H1 (cell line): ENCODE data around the gene TUBGCP6. TPM values are rescaled to one million over a fixed set of nuclear protein-coding genes. Genes with fewer than 3 reads are reported as not detected.

ENCODE experiments used
- CTCF ChIA-PET: fragments of 300-600 bp; sonication (Branson Sonifier 250); formaldehyde crosslinking; loops from one replicate; lab custom pipeline; 2021; ENCODE audit not compliant: partially characterized antibody; lab: Charles Lee
- POLR2A ChIA-PET: fragments of 300-600 bp; sonication (Branson Sonifier 250); formaldehyde crosslinking; loops from one replicate; lab custom pipeline; 2021; ENCODE audit warnings: inconsistent platforms; ENCODE audit not compliant: partially characterized antibody; lab: Charles Lee
- DNase-seq, 2 experiments: peaks; one replicate each; pipeline versions ENCODE4 v3.0.0 to v3.0.0-alpha.2; 2010 to 2022; ENCODE audit warnings: low spot score in 2 of 2, low read depth in 1 of 2, mixed read lengths in 1 of 2
- FAIRE-seq: peaks from 2 replicates; lab custom pipeline; 2011; peaks lifted over from hg19 to GRCh38; lab: Jason Lieb, UNC
- H2AFZ ChIP-seq: 2 replicates; pipeline ENCODE4 v1.8.1; 2012; ENCODE audit warnings: low read length, inconsistent platforms
- H2AK5ac ChIP-seq: 2 replicates; pipeline ENCODE4 v1.6.1; 2013; ENCODE audit warnings: low read depth, low read length
- H2BK120ac ChIP-seq: replicated peaks from 2 replicates; pipeline ENCODE3; 2013; ENCODE audit warnings: low read depth, low read length, inconsistent platforms
- H2BK12ac ChIP-seq: 2 replicates; pipeline ENCODE4 v1.6.1; 2013; ENCODE audit warnings: low read depth, low read length
- H2BK15ac ChIP-seq: 2 replicates; pipeline ENCODE4 v1.6.1; 2013; ENCODE audit warnings: low read length
- H2BK20ac ChIP-seq: 2 replicates; pipeline ENCODE4 v1.6.1; 2013; ENCODE audit warnings: low read length
- H2BK5ac ChIP-seq: 2 replicates; pipeline ENCODE4 v1.6.1; 2013; ENCODE audit warnings: low read depth, low read length
- H3K14ac ChIP-seq: 2 replicates; pipeline ENCODE4 v1.6.1; 2013; ENCODE audit warnings: inconsistent platforms; ENCODE audit not compliant: insufficient read length
- H3K18ac ChIP-seq: 2 replicates; pipeline ENCODE4 v1.6.1; 2013; ENCODE audit warnings: low read length; ENCODE audit errors: extremely low read depth
- H3K23ac ChIP-seq: 2 replicates; pipeline ENCODE4 v1.6.1; 2013; ENCODE audit warnings: inconsistent platforms; ENCODE audit not compliant: insufficient read length
- H3K23me2 ChIP-seq: 2 replicates; pipeline ENCODE4 v1.6.1; 2013; ENCODE audit warnings: low read depth, low read length
- H3K27ac ChIP-seq: 2 replicates; pipeline ENCODE4 v1.6.1; 2011; ENCODE audit warnings: low read depth, low read length, inconsistent platforms
- H3K27me3 ChIP-seq, 4 experiments: replicated peaks in 1 of 4; 1 replicate in 1 of 4; 2 replicates in 3 of 4; pipeline versions ENCODE4 v1.6.1 to v1.8.1; 2011 to 2013; ENCODE audit warnings: low read length in 3 of 4, mild to moderate bottlenecking in 3 of 4, inconsistent platforms in 2 of 4, mixed read lengths in 2 of 4, moderate library complexity in 1 of 4; ENCODE audit not compliant: control insufficient read depth in 3 of 4, insufficient read depth in 3 of 4; ENCODE audit errors: extremely low read depth in 1 of 4
- H3K36me3 ChIP-seq, 4 experiments: 2 replicates each; pipeline versions ENCODE4 v1.6.1 to v1.8.1; 2011 to 2013; ENCODE audit warnings: mild to moderate bottlenecking in 4 of 4, low read length in 3 of 4, moderate library complexity in 2 of 4, control low read depth in 1 of 4, inconsistent platforms in 1 of 4; ENCODE audit not compliant: insufficient read depth in 4 of 4, control insufficient read depth in 2 of 4
- H3K4ac ChIP-seq: replicated peaks from 2 replicates; pipeline ENCODE3; 2013; ENCODE audit warnings: low read length, low read depth, mixed read lengths, inconsistent platforms; ENCODE audit not compliant: insufficient read length
- H3K4me1 ChIP-seq, 4 experiments: replicated peaks in 1 of 4; 1 replicate in 1 of 4; 2 replicates in 3 of 4; pipeline versions ENCODE4 v1.6.1 to v1.8.1; 2011 to 2013; ENCODE audit warnings: low read length in 3 of 4, inconsistent platforms in 2 of 4, mixed read lengths in 1 of 4; ENCODE audit not compliant: insufficient read depth in 4 of 4, control insufficient read depth in 3 of 4
- H3K4me2 ChIP-seq, 2 experiments: 2 replicates each; pipeline versions ENCODE4 v1.6.1 to v1.8.1; 2011 to 2013; ENCODE audit warnings: low read depth in 2 of 2, low read length in 2 of 2, control low read depth in 1 of 2, inconsistent platforms in 1 of 2, mild to moderate bottlenecking in 1 of 2; ENCODE audit not compliant: insufficient read depth in 1 of 2
- H3K4me3 ChIP-seq, 4 experiments: fragments of 200-600, 300-600 bp in 1 of 4; sonication (generic), shearing (Covaris generic), sonication (Bioruptor Twin) in 1 of 4; 2 replicates each; pipeline versions ENCODE4 v1.5.1 to v1.8.1; 2011 to 2016; ENCODE audit warnings: low read length in 4 of 4, low read depth in 3 of 4, control low read depth in 2 of 4, inconsistent platforms in 2 of 4, mild to moderate bottlenecking in 2 of 4, mixed read lengths in 1 of 4, moderate library complexity in 1 of 4; ENCODE audit not compliant: insufficient read depth in 2 of 4; ENCODE audit errors: extremely low read depth in 1 of 4
- H3K56ac ChIP-seq: replicated peaks from 2 replicates; pipeline ENCODE3; 2013; ENCODE audit warnings: low read depth, mild to moderate bottlenecking, mixed read lengths, low read length, inconsistent platforms; ENCODE audit not compliant: insufficient read length
- H3K79me1 ChIP-seq: 2 replicates; pipeline ENCODE4 v1.6.1; 2013; ENCODE audit warnings: low read depth, low read length, control low read depth
- H3K79me2 ChIP-seq, 2 experiments: 2 replicates each; pipeline versions ENCODE4 v1.6.1 to v1.8.1; 2012 to 2013; ENCODE audit warnings: low read length in 2 of 2, mild to moderate bottlenecking in 2 of 2, inconsistent platforms in 1 of 2; ENCODE audit not compliant: insufficient read depth in 2 of 2, control insufficient read depth in 1 of 2
- H3K9ac ChIP-seq, 4 experiments: replicated peaks in 1 of 4; 1 replicate in 1 of 4; 2 replicates in 3 of 4; pipeline versions ENCODE4 v1.6.1 to v1.8.1; 2011 to 2013; ENCODE audit warnings: low read depth in 3 of 4, low read length in 3 of 4, control low read depth in 2 of 4, mild to moderate bottlenecking in 2 of 4, moderate library complexity in 2 of 4, inconsistent platforms in 1 of 4; ENCODE audit errors: extremely low read depth in 1 of 4
- H3K9me3 ChIP-seq, 2 experiments: 2 replicates each; pipeline versions ENCODE4 v1.6.1 to v1.8.1; 2012 to 2013; ENCODE audit warnings: mild to moderate bottlenecking in 2 of 2, moderate library complexity in 2 of 2, control low read depth in 1 of 2, inconsistent platforms in 1 of 2, low read depth in 1 of 2, low read length in 1 of 2, mixed read lengths in 1 of 2; ENCODE audit not compliant: insufficient read depth in 2 of 2
- H4K20me1 ChIP-seq, 2 experiments: replicated peaks in 1 of 2; 2 replicates each; pipeline versions ENCODE3 to v1.8.1; 2011 to 2013; ENCODE audit warnings: inconsistent platforms in 2 of 2, low read length in 2 of 2, mild to moderate bottlenecking in 1 of 2; ENCODE audit not compliant: insufficient read depth in 2 of 2, control insufficient read depth in 1 of 2
- H4K5ac ChIP-seq: 2 replicates; pipeline ENCODE4 v1.6.1; 2013; ENCODE audit warnings: low read length, low read depth, mixed read lengths, inconsistent platforms; ENCODE audit not compliant: insufficient read length
- H4K8ac ChIP-seq: 2 replicates; pipeline ENCODE4 v1.8.0; 2013; ENCODE audit warnings: mild to moderate bottlenecking, moderate library complexity, low read length, inconsistent platforms; ENCODE audit not compliant: insufficient read depth; ENCODE audit errors: extremely low read depth
- H4K91ac ChIP-seq: replicated peaks from 2 replicates; pipeline ENCODE3; 2013; ENCODE audit warnings: low read length, mixed read lengths, inconsistent platforms; ENCODE audit not compliant: insufficient read length
- BRCA1 ChIP-seq: IDR thresholded peaks from 2 replicates; pipeline ENCODE4 v1.6.1; 2012; ENCODE audit warnings: low read depth, low read length, improper control_type of control experiment
- CTCF ChIP-seq, 3 experiments: IDR thresholded peaks; 1 replicate in 2 of 3; 2 replicates in 1 of 3; pipeline versions ENCODE4 v1.5.1 to v1.6.1; 2011; ENCODE audit warnings: low read length in 3 of 3, mild to moderate bottlenecking in 3 of 3, inconsistent platforms in 2 of 3, low read depth in 1 of 3, moderate library complexity in 1 of 3; ENCODE audit not compliant: insufficient read depth in 1 of 3; ENCODE audit errors: control extremely low read depth in 1 of 3
- JUN ChIP-seq: IDR thresholded peaks from 2 replicates; pipeline ENCODE4 v1.6.1; 2011; ENCODE audit warnings: low read depth, mild to moderate bottlenecking, improper control_type of control experiment, low read length
- KDM1A ChIP-seq: fragments of 200-600, 300-600 bp; sonication (generic); IDR thresholded peaks from 2 replicates; pipeline ENCODE4 v1.7.1; 2016; ENCODE audit warnings: mild to moderate bottlenecking, low read length, borderline replicate concordance
- KDM4A ChIP-seq: IDR thresholded peaks from one replicate; pipeline ENCODE4 v1.7.1; 2012; ENCODE audit warnings: low read depth, mild to moderate bottlenecking, moderate library complexity, low read length, inconsistent platforms; ENCODE audit not compliant: severe bottlenecking
- NANOG ChIP-seq: IDR thresholded peaks from 2 replicates; pipeline ENCODE4 v1.6.1; 2011; ENCODE audit warnings: low read length, low read depth, mild to moderate bottlenecking, inconsistent platforms; ENCODE audit not compliant: insufficient read depth, poor library complexity, severe bottlenecking
- SP2 ChIP-seq: IDR thresholded peaks from 2 replicates; pipeline ENCODE4 v1.6.1; 2012; ENCODE audit warnings: mild to moderate bottlenecking, low read length, inconsistent platforms
- TCF12 ChIP-seq: IDR thresholded peaks from 2 replicates; pipeline ENCODE4 v1.6.1; 2011; ENCODE audit warnings: low read depth, mild to moderate bottlenecking, low read length
- TEAD4 ChIP-seq: IDR thresholded peaks from 2 replicates; pipeline ENCODE4 v1.6.1; 2012; ENCODE audit warnings: low read depth, low read length, inconsistent platforms, mixed read lengths
- WGBS, 2 experiments: shearing (Covaris generic) in 1 of 2; methylation state at CpG; one replicate each; pipeline versions ENCODE4 v1.1.6 to v1.1.7; 2013 to 2015; ENCODE audit warnings: low lambda C conversion rate in 2 of 2, mixed read lengths in 2 of 2, inconsistent platforms in 1 of 2, low coverage in 1 of 2, missing lambda C conversion rate in 1 of 2; ENCODE audit not compliant: insufficient replicate concordance in 2 of 2, insufficient coverage in 1 of 2, insufficient read length in 1 of 2; ENCODE audit errors: extremely low coverage in 1 of 2, missing lambda C conversion rate in 1 of 2; 5-methylcytosine and 5-hydroxymethylcytosine counted together
- polyA plus RNA-seq, 7 experiments: library from polyadenylated mRNA; depleted of rRNA in 3 of 7; stranded (reverse) in 5 of 7; unstranded in 2 of 7; fragments of >200 nt in 5 of 7; fragments of 200-250 nt in 2 of 7; gene quantifications; 1 replicate in 5 of 7; 2 replicates in 1 of 7; 4 replicates in 1 of 7; pipeline versions ENCODE4 v1.2.1 to v1.2.3, GENCODE V29; 2011 to 2013; ENCODE audit warnings: missing spikeins in 2 of 7, mixed read lengths in 2 of 7
- total RNA-seq: library from RNA; stranded (reverse); fragmentation: NEBNext Ultra II Directional; extraction: Animal tissue kit (Norgen Biotek cat#: 25700); gene quantifications from 2 replicates; pipeline ENCODE4 v1.2.1, GENCODE V29; 2021

The TUBGCP6 gene
- total and polyA plus RNA-seq, 2 of the 8 experiments (the other 6 are each of a cell fraction or from before 2014, with no cell fraction given), result 24.2 to 24.7 TPM

GRCh38 chr22:50243685-50244419, 971 bp downstream of the TUBGCP6 start:
- no peak overlapping the region for H3K18ac ChIP-seq
- H3K4me1 ChIP-seq, result peaks cover 0 to 20% (median 14%) of the 10 kb centered on the region in 4 experiments; a peak in 6 of 7 replicates
- peaks cover 4 to 27% of the 10 kb centered on the region in 2 experiments for H4K20me1 ChIP-seq
- CTCF ChIA-PET, result interaction anchor here (0.6 to 8.7 kb wide), 6 partner anchors 19 to 1452 kb away, joined by 3 to 77 read pairs (median 4); no protein-coding TSS in a partner anchor
- H3K56ac ChIP-seq, result no peak overlapping the region
- no peak overlapping the region for H3K4ac ChIP-seq
- no peak overlapping the region for H3K27ac ChIP-seq
- H2BK20ac ChIP-seq, result no peak overlapping the region
- no peak overlapping the region for H2BK120ac ChIP-seq
- H2BK12ac ChIP-seq, result no peak overlapping the region
- peak overlapping the region; percentile 87 to 92 for H3K4me2 ChIP-seq
- FAIRE-seq (no peak), DNase-seq (no peak)
- no peaks in the 10 kb centered on the region for H3K9me3 ChIP-seq
- H3K79me2 ChIP-seq, result peaks cover 4 to 33% of the 10 kb centered on the region in 2 experiments; a peak in 3 of 4 replicates
- no peaks in the 10 kb centered on the region for H3K27me3 ChIP-seq
- H3K9ac ChIP-seq, result peak overlapping the region in 2 of 4 experiments; percentile 35 to 79; a peak in 4 of 7 replicates
- H4K8ac ChIP-seq, result no peak overlapping the region; the same call in 1 of the 2 replicates
- H3K23me2 ChIP-seq, result peaks cover 11% of the 10 kb centered on the region
- 71% methylated on average over 24 of the region's 27 CpGs; no CpG with 5 or more reads in 1 of the 2 experiments for WGBS, 2 experiments
- H2AK5ac ChIP-seq, result no peak overlapping the region
- H2AFZ ChIP-seq, result no peak overlapping the region
- H2BK5ac ChIP-seq, result no peak overlapping the region
- H4K5ac ChIP-seq, result no peak overlapping the region
- no peak overlapping the region for H4K91ac ChIP-seq
- POLR2A ChIA-PET, result interaction anchor here (0.6 to 1.6 kb wide), 10 partner anchors 8 to 206 kb away, joined by 3 to 5 read pairs (median 3); partner anchors contain the start of gene SELENOO
- no peak overlapping the region for H2BK15ac ChIP-seq
- H3K79me1 ChIP-seq, result peaks cover 12% of the 10 kb centered on the region
- peak overlapping the region; percentile 87 to 96 (median 90) for H3K4me3 ChIP-seq
- H3K14ac ChIP-seq, result no peak overlapping the region
- no peak overlapping the region for H3K23ac ChIP-seq
- H3K36me3 ChIP-seq, result no peaks in the 10 kb centered on the region
- TF ChIP-seq KDM1A (no peak), NANOG (no peak), TCF12 (no peak), TEAD4 (no peak), BRCA1 (no peak), CTCF (IDR thresholded peaks at IDR 0.05; ENCODE audit: control extremely low read depth in 1 of 3, insufficient read depth in 1 of 3, low read depth in 1 of 3, low read length in 3 of 3) (no peak), KDM4A (no peak), JUN (no peak), SP2 (no peak)
